ENCODE results near the gene PIP5K1B.

PIP5K1B gene

GRCh38 chr9:68819065-68819464 is 114.0 kb downstream of the PIP5K1B start:
- DNase-seq (ENCODE audit: low read depth): no peak

GRCh38 chr9:68821911-68822310 is 116.9 kb downstream of the PIP5K1B start:
- no peak for DNase-seq (ENCODE audit: low read depth)

- DNase-seq (ENCODE audit: low read depth): no peak
Observed at GRCh38 chr9:68822596-68823165, 117.6 kb downstream of the PIP5K1B start.

- no peak for DNase-seq (ENCODE audit: low read depth)
Observed at GRCh38 chr9:68825762-68826472, 120.9 kb downstream of the PIP5K1B start.

- DNase-seq (ENCODE audit: low read depth): no peak
Observed at GRCh38 chr9:68827837-68828744, 123.1 kb downstream of the PIP5K1B start.

GRCh38 chr9:68832101-68832500 is 127.1 kb downstream of the PIP5K1B start:
- no peak for DNase-seq (ENCODE audit: low read depth)

- DNase-seq (ENCODE audit: low read depth): no peak
Observed at GRCh38 chr9:68832861-68833518, 128.0 kb downstream of the PIP5K1B start.

GRCh38 chr9:68834931-68835520 is 130.0 kb downstream of the PIP5K1B start:
- no peak for DNase-seq (ENCODE audit: low read depth)

GRCh38 chr9:68836788-68837187 is 131.7 kb downstream of the PIP5K1B start:
- DNase-seq (ENCODE audit: low read depth): no peak

GRCh38 chr9:68838245-68838644 is 133.2 kb downstream of the PIP5K1B start:
- no peak for DNase-seq (ENCODE audit: low read depth)

- DNase-seq (ENCODE audit: low read depth): no peak
Observed at GRCh38 chr9:68841276-68842052, 136.4 kb downstream of the PIP5K1B start.

GRCh38 chr9:68842568-68842967 is 137.5 kb downstream of the PIP5K1B start:
- DNase-seq (ENCODE audit: low read depth): no peak

GRCh38 chr9:68843239-68843638 is 138.2 kb downstream of the PIP5K1B start:
- no peak for DNase-seq (ENCODE audit: low read depth)

GRCh38 chr9:68844157-68844556 is 139.1 kb downstream of the PIP5K1B start:
- no peak for DNase-seq (ENCODE audit: low read depth)

GRCh38 chr9:68844631-68845612 is 139.9 kb downstream of the PIP5K1B start:
- DNase-seq (ENCODE audit: low read depth): no peak

GRCh38 chr9:68847765-68848164 is 142.7 kb downstream of the PIP5K1B start:
- no peak for DNase-seq (ENCODE audit: low read depth)

GRCh38 chr9:68851657-68852056 is 146.6 kb downstream of the PIP5K1B start:
- DNase-seq (ENCODE audit: low read depth): no peak

- DNase-seq (ENCODE audit: low read depth): no peak
Observed at GRCh38 chr9:68852941-68853340, 147.9 kb downstream of the PIP5K1B start.

GRCh38 chr9:68859347-68859746 is 154.3 kb downstream of the PIP5K1B start:
- DNase-seq (ENCODE audit: low read depth): no peak

- DNase-seq (ENCODE audit: low read depth): no peak
Observed at GRCh38 chr9:68860419-68860818, 155.4 kb downstream of the PIP5K1B start.

All from non-pigmented ciliary epithelial cell (primary cell).